HG03439 (cell line): ENCODE measurements around the gene LRRC8E.
"Not testable (repeated sequence)": the region's sequence is repeated elsewhere in the genome, so short reads cannot be mapped to it uniquely, and the experiment has no call there.

Source experiments
- ATAC-seq: cut with Tn5 transposase; IDR thresholded peaks from one replicate; pipeline ENCODE4 v1.9.1; 2021; ENCODE audit warnings: mild to moderate bottlenecking, moderate library complexity; ENCODE audit not compliant: unreplicated experiment

The LRRC8E gene

GRCh38 chr19:7928741-7929701 lies 40.7 kb downstream of the LRRC8E start:
- no peak for ATAC-seq

GRCh38 chr19:7930030-7930429 lies 41.7 kb downstream of the LRRC8E start:
- ATAC-seq: not testable (repeated sequence)

GRCh38 chr19:7930765-7931164 lies 42.5 kb downstream of the LRRC8E start:
- ATAC-seq: no peak

- no peak for ATAC-seq
Measured at GRCh38 chr19:7931221-7932061, 43.1 kb downstream of the LRRC8E start.

- ATAC-seq: no peak
Measured at GRCh38 chr19:7932276-7932929, 44.1 kb downstream of the LRRC8E start.

- no peak for ATAC-seq
Measured at GRCh38 chr19:7932930-7933300, 44.6 kb downstream of the LRRC8E start.

- ATAC-seq: no peak
Measured at GRCh38 chr19:7933411-7933810, 45.1 kb downstream of the LRRC8E start.

GRCh38 chr19:7933828-7934725 lies 45.8 kb downstream of the LRRC8E start:
- ATAC-seq: no peak

GRCh38 chr19:7934766-7935165 lies 46.5 kb downstream of the LRRC8E start:
- no peak for ATAC-seq

GRCh38 chr19:7940841-7941240 lies 52.5 kb downstream of the LRRC8E start:
- ATAC-seq: no peak

- no peak for ATAC-seq
Measured at GRCh38 chr19:7941895-7942596, 53.7 kb downstream of the LRRC8E start.

GRCh38 chr19:7942981-7943443 lies 54.7 kb downstream of the LRRC8E start:
- ATAC-seq: peak; percentile 10

GRCh38 chr19:7943444-7944176 lies 55.3 kb downstream of the LRRC8E start, which contains the start of gene TIMM44:
TSS of gene TIMM44 (minus strand) at chr19:7943666. CDS start at chr19:7943651, 15 bp downstream.
- peak; percentile 94 for ATAC-seq

GRCh38 chr19:7944177-7944761 lies 56.0 kb downstream of the LRRC8E start:
- ATAC-seq: peak; percentile 31

GRCh38 chr19:7947939-7948338 lies 59.6 kb downstream of the LRRC8E start:
- ATAC-seq: no peak
